ENCODE measurements around the gene GATA3. TPM values are rescaled to one million over a fixed set of nuclear protein-coding genes. Genes with fewer than 3 reads are reported as not detected.

The GATA3 gene
- total and polyA plus RNA-seq, 2 experiments from 2014 or later, result 0.23 TPM; not detected in 1

DNA sequence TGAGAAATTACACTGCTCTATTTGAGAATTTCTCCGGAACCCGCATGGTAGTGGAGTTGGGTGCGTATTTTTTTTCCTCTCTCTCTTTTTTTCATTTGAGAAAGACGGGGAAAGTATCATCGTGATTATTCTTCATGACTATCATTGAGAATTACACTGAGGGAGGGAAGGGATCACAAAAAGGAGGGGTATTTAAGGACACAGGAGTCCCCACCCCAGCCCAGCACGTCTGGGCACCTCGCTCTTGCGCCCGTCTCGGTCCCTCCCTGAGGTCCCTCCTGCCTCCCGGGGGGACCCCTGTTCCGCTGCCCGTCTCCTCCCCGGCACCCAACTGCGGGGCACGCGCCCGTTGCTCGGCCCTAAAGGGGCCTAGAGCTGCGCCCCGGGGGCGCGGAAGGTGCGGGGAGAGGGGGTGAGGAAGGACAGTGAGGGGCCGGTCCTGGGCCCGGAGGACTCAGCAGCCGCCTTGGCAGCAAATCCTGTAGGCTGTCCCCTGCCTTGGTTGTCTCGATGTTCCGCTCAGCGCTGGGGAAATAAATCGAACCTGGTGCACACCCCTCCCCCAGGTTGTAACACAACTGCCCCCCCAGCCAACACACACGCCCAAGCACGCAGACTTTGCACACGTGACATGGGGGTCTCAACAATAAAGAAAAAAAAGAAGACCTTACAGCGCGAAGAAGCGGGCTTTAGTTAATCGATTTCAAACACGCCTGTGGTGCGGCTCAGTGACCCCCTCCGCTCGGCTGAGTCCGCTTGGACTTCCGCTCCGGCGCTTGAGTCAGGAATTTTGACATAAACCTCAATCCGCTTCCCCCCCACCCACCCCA, 18.6 kb upstream of the GATA3 start:
- Histone ChIP-seq H3K36me3 (ENCODE audit: insufficient read depth) (no peaks in the 10 kb centered on the region), H3K4me3 (peak overlapping the region; percentile 60), H3K79me2 (replicated peaks; ENCODE audit: insufficient read depth) (no peaks in the 10 kb centered on the region), H3K4me2 (peak overlapping the region; percentile 85), H3F3A (replicated peaks; ENCODE audit: low read depth) (peaks cover 8% of the 10 kb centered on the region), H3K27ac (ENCODE audit: low read depth) (no peak overlapping the region), H2AFZ (no peak overlapping the region), H3K9me2 (ENCODE audit: insufficient read depth) (no peaks in the 10 kb centered on the region), H4K20me1 (replicated peaks; ENCODE audit: insufficient read depth) (peaks cover 24% of the 10 kb centered on the region), H3K4me1 (ENCODE audit: insufficient read depth) (peaks cover 50% of the 10 kb centered on the region), H3K27me3 (ENCODE audit: insufficient read depth) (peaks cover 100% of the 10 kb centered on the region)
- DNase-seq (ENCODE audit: low spot score) (peak; percentile 69), ATAC-seq (peak; percentile 7)
- H3K27ac Mint-ChIP-seq, result no peak overlapping the region
- TF ChIP-seq EZH2phosphoT487 (IDR thresholded peaks at IDR 0.05; ENCODE audit: unreplicated experiment), result peak; percentile 82
- no peak for TF ChIP-seq ZNF114 (CRISPR knock-in tag; IDR thresholded peaks at IDR 0.05)
- no peak for TF ChIP-seq ZNF331 (CRISPR knock-in tag; IDR thresholded peaks at IDR 0.05; ENCODE audit: low read depth)
- TF ChIP-seq CREB1 (CRISPR knock-in tag; IDR thresholded peaks at IDR 0.05; ENCODE audit: low read depth), result no peak
- peak; percentile 79 for TF ChIP-seq EZH2 (IDR thresholded peaks at IDR 0.05; ENCODE audit: low read depth, unreplicated experiment)
- H3K4me3 Mint-ChIP-seq, result peak overlapping the region; percentile 61
- peaks cover 35% of the 10 kb centered on the region for H3K4me1 Mint-ChIP-seq
- peaks cover 93% of the 10 kb centered on the region for H3K27me3 Mint-ChIP-seq (ENCODE audit: insufficient read depth, low read depth, poor library complexity)
- H3K9me3 Mint-ChIP-seq, result no peaks in the 10 kb centered on the region; the same call in 2 of the 3 replicates
- H3K36me3 Mint-ChIP-seq (ENCODE audit: low read depth), result no peaks in the 10 kb centered on the region

DNA sequence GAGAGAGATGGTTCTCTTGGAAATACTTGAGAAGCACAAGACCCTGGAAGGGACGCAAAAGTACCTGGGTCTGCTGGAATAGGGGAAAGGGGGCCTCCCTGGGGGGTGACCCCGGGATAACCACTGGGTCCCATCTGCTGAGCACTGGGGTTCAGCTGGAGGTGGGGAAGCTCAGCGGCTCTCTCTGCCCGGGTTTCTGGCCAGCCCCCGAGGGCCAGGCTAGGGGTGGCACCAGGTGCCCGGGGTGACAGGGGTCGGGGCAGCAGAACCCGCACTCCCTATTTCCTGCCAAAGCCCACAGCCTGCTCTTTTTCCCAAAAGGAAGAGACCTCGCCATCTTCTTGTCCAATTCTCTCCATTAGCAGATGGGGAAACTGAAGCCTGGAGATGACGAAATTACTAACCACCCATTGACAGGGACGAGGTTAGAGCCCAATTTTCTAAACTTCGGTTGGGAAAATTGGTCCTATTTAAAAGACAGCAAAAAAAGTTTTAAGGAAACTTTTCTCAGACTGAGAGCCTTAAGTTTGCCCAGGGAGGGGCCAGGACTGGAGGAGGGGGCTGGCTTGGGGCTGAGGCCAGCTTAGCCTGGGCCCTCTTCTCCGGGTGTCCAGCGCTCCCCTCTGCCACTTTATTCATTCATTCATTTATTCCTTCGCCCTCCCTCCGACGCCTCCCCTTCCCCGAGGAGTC, 17.8 kb upstream of the GATA3 start:
- Histone ChIP-seq H3K27ac (ENCODE audit: low read depth) (no peak overlapping the region), H3F3A (replicated peaks; ENCODE audit: low read depth) (peaks cover 12% of the 10 kb centered on the region), H4K20me1 (replicated peaks; ENCODE audit: insufficient read depth) (peaks cover 24% of the 10 kb centered on the region), H3K79me2 (replicated peaks; ENCODE audit: insufficient read depth) (no peaks in the 10 kb centered on the region), H2AFZ (no peak overlapping the region), H3K4me3 (peak overlapping the region; percentile 60; the same call in 1 of the 2 replicates), H3K36me3 (ENCODE audit: insufficient read depth) (no peaks in the 10 kb centered on the region), H3K4me2 (peak overlapping the region; percentile 69), H3K27me3 (ENCODE audit: insufficient read depth) (peaks cover 100% of the 10 kb centered on the region), H3K4me1 (ENCODE audit: insufficient read depth) (peaks cover 55% of the 10 kb centered on the region), H3K9me2 (ENCODE audit: insufficient read depth) (no peaks in the 10 kb centered on the region)
- H3K4me1 Mint-ChIP-seq, result peaks cover 39% of the 10 kb centered on the region
- peak overlapping the region; percentile 41; the same call in 1 of the 3 replicates for H3K4me3 Mint-ChIP-seq
- no peaks in the 10 kb centered on the region; the same call in 2 of the 3 replicates for H3K9me3 Mint-ChIP-seq
- H3K27me3 Mint-ChIP-seq (ENCODE audit: insufficient read depth, low read depth, poor library complexity), result peaks cover 98% of the 10 kb centered on the region
- no peak overlapping the region for H3K27ac Mint-ChIP-seq
- no peaks in the 10 kb centered on the region for H3K36me3 Mint-ChIP-seq (ENCODE audit: low read depth)
- peak; percentile 11 for DNase-seq (ENCODE audit: low spot score)
- no peak for ATAC-seq
- no peak for TF ChIP-seq JUNB (IDR thresholded peaks at IDR 0.05; ENCODE audit: unreplicated experiment)
- TF ChIP-seq, protein P1, sequence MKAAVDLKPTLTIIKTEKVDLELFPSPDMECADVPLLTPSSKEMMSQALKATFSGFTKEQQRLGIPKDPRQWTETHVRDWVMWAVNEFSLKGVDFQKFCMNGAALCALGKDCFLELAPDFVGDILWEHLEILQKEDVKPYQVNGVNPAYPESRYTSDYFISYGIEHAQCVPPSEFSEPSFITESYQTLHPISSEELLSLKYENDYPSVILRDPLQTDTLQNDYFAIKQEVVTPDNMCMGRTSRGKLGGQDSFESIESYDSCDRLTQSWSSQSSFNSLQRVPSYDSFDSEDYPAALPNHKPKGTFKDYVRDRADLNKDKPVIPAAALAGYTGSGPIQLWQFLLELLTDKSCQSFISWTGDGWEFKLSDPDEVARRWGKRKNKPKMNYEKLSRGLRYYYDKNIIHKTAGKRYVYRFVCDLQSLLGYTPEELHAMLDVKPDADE (IDR thresholded peaks at IDR 0.05), result no peak
- peak; percentile 65 for TF ChIP-seq EZH2 (IDR thresholded peaks at IDR 0.05; ENCODE audit: low read depth, unreplicated experiment)
- TF ChIP-seq EZH2phosphoT487 (IDR thresholded peaks at IDR 0.05; ENCODE audit: unreplicated experiment), result peak; percentile 47
- no peak for TF ChIP-seq ZNF331 (CRISPR knock-in tag; IDR thresholded peaks at IDR 0.05; ENCODE audit: low read depth)
- TF ChIP-seq CREB1 (CRISPR knock-in tag; IDR thresholded peaks at IDR 0.05; ENCODE audit: low read depth), result no peak
- no peak for TF ChIP-seq NANOG (IDR thresholded peaks at IDR 0.05; ENCODE audit: borderline replicate concordance)
- TF ChIP-seq, protein P2, sequence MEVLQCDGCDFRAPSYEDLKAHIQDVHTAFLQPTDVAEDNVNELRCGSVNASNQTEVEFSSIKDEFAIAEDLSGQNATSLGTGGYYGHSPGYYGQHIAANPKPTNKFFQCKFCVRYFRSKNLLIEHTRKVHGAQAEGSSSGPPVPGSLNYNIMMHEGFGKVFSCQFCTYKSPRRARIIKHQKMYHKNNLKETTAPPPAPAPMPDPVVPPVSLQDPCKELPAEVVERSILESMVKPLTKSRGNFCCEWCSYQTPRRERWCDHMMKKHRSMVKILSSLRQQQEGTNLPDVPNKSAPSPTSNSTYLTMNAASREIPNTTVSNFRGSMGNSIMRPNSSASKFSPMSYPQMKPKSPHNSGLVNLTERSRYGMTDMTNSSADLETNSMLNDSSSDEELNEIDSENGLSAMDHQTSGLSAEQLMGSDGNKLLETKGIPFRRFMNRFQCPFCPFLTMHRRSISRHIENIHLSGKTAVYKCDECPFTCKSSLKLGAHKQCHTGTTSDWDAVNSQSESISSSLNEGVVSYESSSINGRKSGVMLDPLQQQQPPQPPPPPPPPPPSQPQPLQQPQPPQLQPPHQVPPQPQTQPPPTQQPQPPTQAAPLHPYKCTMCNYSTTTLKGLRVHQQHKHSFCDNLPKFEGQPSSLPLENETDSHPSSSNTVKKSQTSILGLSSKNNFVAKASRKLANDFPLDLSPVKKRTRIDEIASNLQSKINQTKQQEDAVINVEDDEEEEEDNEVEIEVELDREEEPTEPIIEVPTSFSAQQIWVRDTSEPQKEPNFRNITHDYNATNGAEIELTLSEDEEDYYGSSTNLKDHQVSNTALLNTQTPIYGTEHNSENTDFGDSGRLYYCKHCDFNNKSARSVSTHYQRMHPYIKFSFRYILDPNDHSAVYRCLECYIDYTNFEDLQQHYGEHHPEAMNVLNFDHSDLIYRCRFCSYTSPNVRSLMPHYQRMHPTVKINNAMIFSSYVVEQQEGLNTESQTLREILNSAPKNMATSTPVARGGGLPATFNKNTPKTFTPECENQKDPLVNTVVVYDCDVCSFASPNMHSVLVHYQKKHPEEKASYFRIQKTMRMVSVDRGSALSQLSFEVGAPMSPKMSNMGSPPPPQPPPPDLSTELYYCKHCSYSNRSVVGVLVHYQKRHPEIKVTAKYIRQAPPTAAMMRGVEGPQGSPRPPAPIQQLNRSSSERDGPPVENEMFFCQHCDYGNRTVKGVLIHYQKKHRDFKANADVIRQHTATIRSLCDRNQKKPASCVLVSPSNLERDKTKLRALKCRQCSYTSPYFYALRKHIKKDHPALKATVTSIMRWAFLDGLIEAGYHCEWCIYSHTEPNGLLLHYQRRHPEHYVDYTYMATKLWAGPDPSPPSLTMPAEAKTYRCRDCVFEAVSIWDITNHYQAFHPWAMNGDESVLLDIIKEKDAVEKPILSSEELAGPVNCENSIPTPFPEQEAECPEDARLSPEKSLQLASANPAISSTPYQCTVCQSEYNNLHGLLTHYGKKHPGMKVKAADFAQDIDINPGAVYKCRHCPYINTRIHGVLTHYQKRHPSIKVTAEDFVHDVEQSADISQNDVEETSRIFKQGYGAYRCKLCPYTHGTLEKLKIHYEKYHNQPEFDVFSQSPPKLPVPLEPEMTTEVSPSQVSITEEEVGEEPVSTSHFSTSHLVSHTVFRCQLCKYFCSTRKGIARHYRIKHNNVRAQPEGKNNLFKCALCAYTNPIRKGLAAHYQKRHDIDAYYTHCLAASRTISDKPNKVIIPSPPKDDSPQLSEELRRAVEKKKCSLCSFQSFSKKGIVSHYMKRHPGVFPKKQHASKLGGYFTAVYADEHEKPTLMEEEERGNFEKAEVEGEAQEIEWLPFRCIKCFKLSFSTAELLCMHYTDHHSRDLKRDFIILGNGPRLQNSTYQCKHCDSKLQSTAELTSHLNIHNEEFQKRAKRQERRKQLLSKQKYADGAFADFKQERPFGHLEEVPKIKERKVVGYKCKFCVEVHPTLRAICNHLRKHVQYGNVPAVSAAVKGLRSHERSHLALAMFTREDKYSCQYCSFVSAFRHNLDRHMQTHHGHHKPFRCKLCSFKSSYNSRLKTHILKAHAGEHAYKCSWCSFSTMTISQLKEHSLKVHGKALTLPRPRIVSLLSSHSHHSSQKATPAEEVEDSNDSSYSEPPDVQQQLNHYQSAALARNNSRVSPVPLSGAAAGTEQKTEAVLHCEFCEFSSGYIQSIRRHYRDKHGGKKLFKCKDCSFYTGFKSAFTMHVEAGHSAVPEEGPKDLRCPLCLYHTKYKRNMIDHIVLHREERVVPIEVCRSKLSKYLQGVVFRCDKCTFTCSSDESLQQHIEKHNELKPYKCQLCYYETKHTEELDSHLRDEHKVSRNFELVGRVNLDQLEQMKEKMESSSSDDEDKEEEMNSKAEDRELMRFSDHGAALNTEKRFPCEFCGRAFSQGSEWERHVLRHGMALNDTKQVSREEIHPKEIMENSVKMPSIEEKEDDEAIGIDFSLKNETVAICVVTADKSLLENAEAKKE (CRISPR knock-in tag; IDR thresholded peaks at IDR 0.05), result no peak
- no peak for TF ChIP-seq POLR2AphosphoS5 (IDR thresholded peaks at IDR 0.05; ENCODE audit: low read depth)

Measured in GM23338 (cell line).